Neural cell (in vitro differentiated cells): Measurements from ENCODE around the gene TNC. TPM values are rescaled to one million over a fixed set of nuclear protein-coding genes. Genes with fewer than 3 reads are reported as not detected.

ENCODE experiments used
- H2AFZ ChIP-seq: fragments of 200-600, 300-800 bp; sonication (generic), shearing (Covaris generic); 2 replicates; pipeline ENCODE4 v1.6.0; 2014; ENCODE audit warnings: low read depth, mild to moderate bottlenecking, antibody characterized with exemption, low read length, moderate library complexity
- H3F3A ChIP-seq: fragments of 200-600 bp; shearing (Covaris generic); 2 replicates; pipeline ENCODE4 v1.6.1; 2016; ENCODE audit warnings: mild to moderate bottlenecking, moderate library complexity, mixed read lengths, antibody characterized with exemption, low read length; ENCODE audit not compliant: insufficient read depth, poor library complexity, severe bottlenecking
- H3K27ac ChIP-seq: fragments of 200-600, 300-800 bp; sonication (generic), shearing (Covaris generic); 2 replicates; pipeline ENCODE4 v1.5.1; 2014; ENCODE audit warnings: mild to moderate bottlenecking, low read length, moderate library complexity
- H3K27me3 ChIP-seq: fragments of 300-800, 200-600 bp; sonication (generic), shearing (Covaris generic); 2 replicates; pipeline ENCODE4 v1.6.0; 2014; ENCODE audit warnings: mild to moderate bottlenecking, low read depth, low read length, moderate library complexity; ENCODE audit not compliant: insufficient read depth
- H3K36me3 ChIP-seq: fragments of 300-800, 200-600 bp; sonication (generic), shearing (Covaris generic); 2 replicates; pipeline ENCODE4 v1.5.1; 2014; ENCODE audit warnings: mild to moderate bottlenecking, antibody characterized with exemption, low read length, moderate library complexity; ENCODE audit not compliant: insufficient read depth
- H3K4me2 ChIP-seq: fragments of 300-800, 200-600 bp; sonication (generic), shearing (Covaris generic); 2 replicates; pipeline ENCODE4 v1.6.0; 2014; ENCODE audit warnings: mild to moderate bottlenecking, low read length
- H3K4me3 ChIP-seq: fragments of 300-800, 200-600 bp; sonication (generic), shearing (Covaris generic); 2 replicates; pipeline ENCODE4 v1.5.1; 2014; ENCODE audit warnings: mild to moderate bottlenecking, low read length, moderate library complexity
- H3K79me2 ChIP-seq: fragments of 200-600 bp; shearing (Covaris generic); replicated peaks from 2 replicates; pipeline ENCODE4 v1.6.0; 2014; ENCODE audit warnings: mild to moderate bottlenecking, low read length, moderate library complexity; ENCODE audit not compliant: insufficient read depth
- H3K9ac ChIP-seq: fragments of 300-800, 200-600 bp; sonication (generic), shearing (Covaris generic); 2 replicates; pipeline ENCODE4 v1.6.1; 2016; ENCODE audit warnings: mild to moderate bottlenecking, low read length, mixed read lengths
- H3K9me2 ChIP-seq: fragments of 200-600 bp; shearing (Covaris generic); 2 replicates; pipeline ENCODE4 v1.6.1; 2016; ENCODE audit warnings: mild to moderate bottlenecking, low read length, mixed read lengths; ENCODE audit not compliant: insufficient read depth
- H3K9me3 ChIP-seq: fragments of 200-600, 300-800 bp; sonication (generic), shearing (Covaris generic); 2 replicates; pipeline ENCODE4 v1.6.1; 2016; ENCODE audit warnings: mild to moderate bottlenecking, mixed run types, low read length, moderate library complexity, mixed read lengths
- H4K20me1 ChIP-seq: fragments of 200-600 bp; shearing (Covaris generic); 2 replicates; pipeline ENCODE4 v1.6.1; 2016; ENCODE audit warnings: mild to moderate bottlenecking, mixed run types; ENCODE audit not compliant: insufficient read depth
- CTCF ChIP-seq: fragments of 450-650 bp; IDR thresholded peaks from 2 replicates; pipeline ENCODE4 v1.5.1; 2014; ENCODE audit warnings: antibody characterized with exemption, mild to moderate bottlenecking, moderate library complexity; ENCODE audit not compliant: poor library complexity, severe bottlenecking
- EP300 ChIP-seq: fragments of 450-650 bp; conservative IDR thresholded peaks from 2 replicates; pipeline ENCODE4 v1.6.1; 2014; ENCODE audit warnings: antibody characterized with exemption, mild to moderate bottlenecking, moderate library complexity; ENCODE audit not compliant: poor library complexity, severe bottlenecking
- EZH2 ChIP-seq: fragments of 200-600, 300-800 bp; shearing (Covaris generic), sonication (generic); IDR thresholded peaks from 2 replicates; pipeline ENCODE4 v1.6.1; 2014; ENCODE audit warnings: antibody characterized with exemption, low read length, borderline replicate concordance, mild to moderate bottlenecking; ENCODE audit not compliant: insufficient read depth, poor library complexity, severe bottlenecking
- MXI1 ChIP-seq: fragments of 450-650 bp; conservative IDR thresholded peaks from 2 replicates; pipeline ENCODE4 v1.6.1; 2014; ENCODE audit warnings: antibody characterized with exemption, mild to moderate bottlenecking; ENCODE audit not compliant: poor library complexity, severe bottlenecking
- POLR2AphosphoS5 ChIP-seq: IDR thresholded peaks from 2 replicates; pipeline ENCODE4 v1.6.1; 2012
- RAD21 ChIP-seq: fragments of 450-650 bp; conservative IDR thresholded peaks from 2 replicates; pipeline ENCODE4 v1.6.1; 2014; ENCODE audit warnings: antibody characterized with exemption, mild to moderate bottlenecking, moderate library complexity
- REST ChIP-seq: IDR thresholded peaks from 2 replicates; pipeline ENCODE4 v1.6.1; 2012; ENCODE audit warnings: borderline replicate concordance
- SMC3 ChIP-seq: fragments of 450-650 bp; conservative IDR thresholded peaks from 2 replicates; pipeline ENCODE4 v1.6.1; 2014; ENCODE audit warnings: antibody characterized with exemption, mild to moderate bottlenecking, moderate library complexity; ENCODE audit not compliant: poor library complexity
- TAF1 ChIP-seq: IDR thresholded peaks from 2 replicates; pipeline ENCODE4 v1.6.1; 2012; ENCODE audit warnings: low read depth
- polyA plus RNA-seq: library from polyadenylated mRNA; depleted of rRNA; stranded (reverse); fragments of >200 nt; gene quantifications from 2 replicates; pipeline ENCODE4 v1.2.3, GENCODE V29; 2014

Gene TNC
- polyA plus RNA-seq, 1 donor from 2014 or later, result 2.1 TPM

GRCh38 chr9:114990901-114991300 is 127.1 kb downstream of the TNC start:
- no peaks in the 10 kb centered on the region for H3K9me2 ChIP-seq
- H3F3A ChIP-seq, result no peaks in the 10 kb centered on the region
- no peak overlapping the region for H3K9ac ChIP-seq
- no peak overlapping the region for H3K27ac ChIP-seq
- H3K4me2 ChIP-seq, result no peak overlapping the region
- TF ChIP-seq TAF1, result no peak
- TF ChIP-seq POLR2AphosphoS5, result no peak
- TF ChIP-seq EZH2, result no peak
- TF ChIP-seq MXI1, result no peak
- TF ChIP-seq REST, result no peak
- no peak for TF ChIP-seq SMC3
- TF ChIP-seq EP300, result no peak
- TF ChIP-seq RAD21, result no peak
- TF ChIP-seq CTCF, result no peak
- H3K36me3 ChIP-seq, result no peaks in the 10 kb centered on the region
- H4K20me1 ChIP-seq, result no peaks in the 10 kb centered on the region
- no peak overlapping the region for H2AFZ ChIP-seq
- no peak overlapping the region for H3K4me3 ChIP-seq
- no peaks in the 10 kb centered on the region for H3K9me3 ChIP-seq
- no peaks in the 10 kb centered on the region for H3K79me2 ChIP-seq
- no peaks in the 10 kb centered on the region for H3K27me3 ChIP-seq

DNA sequence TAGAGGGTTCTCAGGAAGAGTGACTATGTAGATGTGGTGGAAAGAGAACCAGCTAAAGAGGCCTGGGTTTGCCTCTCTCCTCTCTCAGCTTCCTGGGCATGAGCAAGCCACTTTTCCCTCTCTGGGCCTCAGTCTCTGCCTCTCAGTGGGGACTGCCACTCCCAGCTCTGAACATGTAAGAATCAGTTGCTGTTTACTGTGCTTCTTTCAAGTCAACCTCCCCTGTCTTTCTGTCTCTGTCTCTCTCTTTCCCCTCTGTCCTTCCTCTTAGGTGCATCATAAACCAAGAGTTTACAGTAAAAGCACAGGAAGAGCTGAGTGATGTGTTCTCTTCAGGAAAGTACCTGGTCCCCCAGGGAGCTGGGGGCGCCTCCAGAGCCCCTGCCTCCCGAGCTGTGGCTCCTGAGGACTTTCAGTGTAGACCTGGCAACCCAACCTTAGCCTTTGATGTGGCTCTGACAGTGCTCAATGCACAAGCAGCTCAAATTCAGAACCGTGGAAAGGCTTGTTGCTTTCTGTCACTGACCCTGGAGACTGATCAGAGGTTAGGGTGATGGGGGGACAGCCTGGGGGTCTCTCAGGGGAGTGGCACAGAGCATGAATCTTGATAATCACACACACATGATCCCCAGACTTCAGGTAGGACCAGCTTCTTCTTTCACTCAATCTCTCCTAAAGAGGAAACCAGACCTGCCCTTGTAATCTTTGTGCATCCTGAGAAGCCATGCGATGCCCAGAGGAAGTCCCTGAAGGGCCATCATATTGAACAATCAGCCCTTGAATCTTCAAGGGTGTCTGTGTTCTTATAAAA is 128.2 kb downstream of the TNC start:
- Histone ChIP-seq H3K9me2 (no peaks in the 10 kb centered on the region), H3K4me2 (no peak overlapping the region), H3K36me3 (no peaks in the 10 kb centered on the region), H4K20me1 (no peaks in the 10 kb centered on the region), H2AFZ (no peak overlapping the region), H3F3A (no peaks in the 10 kb centered on the region), H3K4me3 (no peak overlapping the region), H3K79me2 (no peaks in the 10 kb centered on the region), H3K27ac (no peak overlapping the region), H3K9ac (no peak overlapping the region), H3K27me3 (no peaks in the 10 kb centered on the region), H3K9me3 (no peaks in the 10 kb centered on the region)
- TF ChIP-seq SMC3 (no peak), MXI1 (no peak), TAF1 (no peak), EZH2 (no peak), CTCF (no peak), RAD21 (no peak)
